ENCODE data around the gene PSMF1. TPM values are rescaled to one million over a fixed set of nuclear protein-coding genes. Genes with fewer than 3 reads are reported as not detected.

The PSMF1 gene
- total and polyA plus RNA-seq, 2 experiments from 2014 or later = 73.7 to 84.2 TPM

DNA sequence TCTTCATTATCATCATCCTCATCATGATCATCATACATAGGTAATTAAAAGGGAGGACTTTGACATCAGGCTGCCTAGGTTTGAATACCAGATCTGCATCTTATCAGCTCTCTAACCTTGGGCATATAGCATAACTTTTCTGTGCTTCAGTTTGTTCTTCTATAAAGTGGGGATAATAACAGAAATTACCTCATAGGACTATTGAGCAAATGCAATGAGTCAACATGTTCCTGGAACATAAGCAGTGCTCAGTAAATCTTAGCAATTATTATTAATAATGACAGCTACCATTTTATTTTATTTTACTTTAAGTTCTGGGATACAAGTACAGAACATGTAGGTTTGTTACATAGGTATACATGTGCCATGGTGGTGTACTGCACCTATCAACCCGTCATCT is 92.1 kb downstream of the PSMF1 start (continued):
- TF ChIP-seq, protein P1, sequence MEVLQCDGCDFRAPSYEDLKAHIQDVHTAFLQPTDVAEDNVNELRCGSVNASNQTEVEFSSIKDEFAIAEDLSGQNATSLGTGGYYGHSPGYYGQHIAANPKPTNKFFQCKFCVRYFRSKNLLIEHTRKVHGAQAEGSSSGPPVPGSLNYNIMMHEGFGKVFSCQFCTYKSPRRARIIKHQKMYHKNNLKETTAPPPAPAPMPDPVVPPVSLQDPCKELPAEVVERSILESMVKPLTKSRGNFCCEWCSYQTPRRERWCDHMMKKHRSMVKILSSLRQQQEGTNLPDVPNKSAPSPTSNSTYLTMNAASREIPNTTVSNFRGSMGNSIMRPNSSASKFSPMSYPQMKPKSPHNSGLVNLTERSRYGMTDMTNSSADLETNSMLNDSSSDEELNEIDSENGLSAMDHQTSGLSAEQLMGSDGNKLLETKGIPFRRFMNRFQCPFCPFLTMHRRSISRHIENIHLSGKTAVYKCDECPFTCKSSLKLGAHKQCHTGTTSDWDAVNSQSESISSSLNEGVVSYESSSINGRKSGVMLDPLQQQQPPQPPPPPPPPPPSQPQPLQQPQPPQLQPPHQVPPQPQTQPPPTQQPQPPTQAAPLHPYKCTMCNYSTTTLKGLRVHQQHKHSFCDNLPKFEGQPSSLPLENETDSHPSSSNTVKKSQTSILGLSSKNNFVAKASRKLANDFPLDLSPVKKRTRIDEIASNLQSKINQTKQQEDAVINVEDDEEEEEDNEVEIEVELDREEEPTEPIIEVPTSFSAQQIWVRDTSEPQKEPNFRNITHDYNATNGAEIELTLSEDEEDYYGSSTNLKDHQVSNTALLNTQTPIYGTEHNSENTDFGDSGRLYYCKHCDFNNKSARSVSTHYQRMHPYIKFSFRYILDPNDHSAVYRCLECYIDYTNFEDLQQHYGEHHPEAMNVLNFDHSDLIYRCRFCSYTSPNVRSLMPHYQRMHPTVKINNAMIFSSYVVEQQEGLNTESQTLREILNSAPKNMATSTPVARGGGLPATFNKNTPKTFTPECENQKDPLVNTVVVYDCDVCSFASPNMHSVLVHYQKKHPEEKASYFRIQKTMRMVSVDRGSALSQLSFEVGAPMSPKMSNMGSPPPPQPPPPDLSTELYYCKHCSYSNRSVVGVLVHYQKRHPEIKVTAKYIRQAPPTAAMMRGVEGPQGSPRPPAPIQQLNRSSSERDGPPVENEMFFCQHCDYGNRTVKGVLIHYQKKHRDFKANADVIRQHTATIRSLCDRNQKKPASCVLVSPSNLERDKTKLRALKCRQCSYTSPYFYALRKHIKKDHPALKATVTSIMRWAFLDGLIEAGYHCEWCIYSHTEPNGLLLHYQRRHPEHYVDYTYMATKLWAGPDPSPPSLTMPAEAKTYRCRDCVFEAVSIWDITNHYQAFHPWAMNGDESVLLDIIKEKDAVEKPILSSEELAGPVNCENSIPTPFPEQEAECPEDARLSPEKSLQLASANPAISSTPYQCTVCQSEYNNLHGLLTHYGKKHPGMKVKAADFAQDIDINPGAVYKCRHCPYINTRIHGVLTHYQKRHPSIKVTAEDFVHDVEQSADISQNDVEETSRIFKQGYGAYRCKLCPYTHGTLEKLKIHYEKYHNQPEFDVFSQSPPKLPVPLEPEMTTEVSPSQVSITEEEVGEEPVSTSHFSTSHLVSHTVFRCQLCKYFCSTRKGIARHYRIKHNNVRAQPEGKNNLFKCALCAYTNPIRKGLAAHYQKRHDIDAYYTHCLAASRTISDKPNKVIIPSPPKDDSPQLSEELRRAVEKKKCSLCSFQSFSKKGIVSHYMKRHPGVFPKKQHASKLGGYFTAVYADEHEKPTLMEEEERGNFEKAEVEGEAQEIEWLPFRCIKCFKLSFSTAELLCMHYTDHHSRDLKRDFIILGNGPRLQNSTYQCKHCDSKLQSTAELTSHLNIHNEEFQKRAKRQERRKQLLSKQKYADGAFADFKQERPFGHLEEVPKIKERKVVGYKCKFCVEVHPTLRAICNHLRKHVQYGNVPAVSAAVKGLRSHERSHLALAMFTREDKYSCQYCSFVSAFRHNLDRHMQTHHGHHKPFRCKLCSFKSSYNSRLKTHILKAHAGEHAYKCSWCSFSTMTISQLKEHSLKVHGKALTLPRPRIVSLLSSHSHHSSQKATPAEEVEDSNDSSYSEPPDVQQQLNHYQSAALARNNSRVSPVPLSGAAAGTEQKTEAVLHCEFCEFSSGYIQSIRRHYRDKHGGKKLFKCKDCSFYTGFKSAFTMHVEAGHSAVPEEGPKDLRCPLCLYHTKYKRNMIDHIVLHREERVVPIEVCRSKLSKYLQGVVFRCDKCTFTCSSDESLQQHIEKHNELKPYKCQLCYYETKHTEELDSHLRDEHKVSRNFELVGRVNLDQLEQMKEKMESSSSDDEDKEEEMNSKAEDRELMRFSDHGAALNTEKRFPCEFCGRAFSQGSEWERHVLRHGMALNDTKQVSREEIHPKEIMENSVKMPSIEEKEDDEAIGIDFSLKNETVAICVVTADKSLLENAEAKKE (CRISPR knock-in tag; IDR thresholded peaks at IDR 0.05) = no peak
- no peak for TF ChIP-seq EZH2phosphoT487 (IDR thresholded peaks at IDR 0.05; ENCODE audit: unreplicated experiment)
- TF ChIP-seq, protein P2, sequence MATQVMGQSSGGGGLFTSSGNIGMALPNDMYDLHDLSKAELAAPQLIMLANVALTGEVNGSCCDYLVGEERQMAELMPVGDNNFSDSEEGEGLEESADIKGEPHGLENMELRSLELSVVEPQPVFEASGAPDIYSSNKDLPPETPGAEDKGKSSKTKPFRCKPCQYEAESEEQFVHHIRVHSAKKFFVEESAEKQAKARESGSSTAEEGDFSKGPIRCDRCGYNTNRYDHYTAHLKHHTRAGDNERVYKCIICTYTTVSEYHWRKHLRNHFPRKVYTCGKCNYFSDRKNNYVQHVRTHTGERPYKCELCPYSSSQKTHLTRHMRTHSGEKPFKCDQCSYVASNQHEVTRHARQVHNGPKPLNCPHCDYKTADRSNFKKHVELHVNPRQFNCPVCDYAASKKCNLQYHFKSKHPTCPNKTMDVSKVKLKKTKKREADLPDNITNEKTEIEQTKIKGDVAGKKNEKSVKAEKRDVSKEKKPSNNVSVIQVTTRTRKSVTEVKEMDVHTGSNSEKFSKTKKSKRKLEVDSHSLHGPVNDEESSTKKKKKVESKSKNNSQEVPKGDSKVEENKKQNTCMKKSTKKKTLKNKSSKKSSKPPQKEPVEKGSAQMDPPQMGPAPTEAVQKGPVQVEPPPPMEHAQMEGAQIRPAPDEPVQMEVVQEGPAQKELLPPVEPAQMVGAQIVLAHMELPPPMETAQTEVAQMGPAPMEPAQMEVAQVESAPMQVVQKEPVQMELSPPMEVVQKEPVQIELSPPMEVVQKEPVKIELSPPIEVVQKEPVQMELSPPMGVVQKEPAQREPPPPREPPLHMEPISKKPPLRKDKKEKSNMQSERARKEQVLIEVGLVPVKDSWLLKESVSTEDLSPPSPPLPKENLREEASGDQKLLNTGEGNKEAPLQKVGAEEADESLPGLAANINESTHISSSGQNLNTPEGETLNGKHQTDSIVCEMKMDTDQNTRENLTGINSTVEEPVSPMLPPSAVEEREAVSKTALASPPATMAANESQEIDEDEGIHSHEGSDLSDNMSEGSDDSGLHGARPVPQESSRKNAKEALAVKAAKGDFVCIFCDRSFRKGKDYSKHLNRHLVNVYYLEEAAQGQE (IDR thresholded peaks at IDR 0.05; ENCODE audit: unreplicated experiment) = no peak
- TF ChIP-seq NANOG (IDR thresholded peaks at IDR 0.05; ENCODE audit: borderline replicate concordance) = no peak

- peaks cover 16% of the 10 kb centered on the region for H3K4me1 ChIP-seq (ENCODE audit: insufficient read depth)
- H3F3A ChIP-seq (replicated peaks; ENCODE audit: low read depth) = no peaks in the 10 kb centered on the region
- H3K4me3 Mint-ChIP-seq = no peak overlapping the region
- H3K36me3 ChIP-seq (ENCODE audit: insufficient read depth) = no peaks in the 10 kb centered on the region
- H4K20me1 ChIP-seq (replicated peaks; ENCODE audit: insufficient read depth) = no peaks in the 10 kb centered on the region; the same call in 1 of the 2 replicates
- no peak overlapping the region; the same call in 1 of the 2 replicates for H3K27ac Mint-ChIP-seq
- H3K36me3 Mint-ChIP-seq (ENCODE audit: low read depth) = no peaks in the 10 kb centered on the region; the same call in 2 of the 3 replicates
- H3K9me2 ChIP-seq (ENCODE audit: insufficient read depth) = no peaks in the 10 kb centered on the region
- DNase-seq (ENCODE audit: low spot score) (no peak), ATAC-seq (no peak)
- peaks cover 9% of the 10 kb centered on the region; the same call in 2 of the 3 replicates for H3K9me3 Mint-ChIP-seq
- no peak overlapping the region for H3K4me2 ChIP-seq
- H3K4me1 Mint-ChIP-seq = peaks cover 24% of the 10 kb centered on the region
- no peaks in the 10 kb centered on the region for H3K79me2 ChIP-seq (replicated peaks; ENCODE audit: insufficient read depth)
- no peak overlapping the region for H3K27ac ChIP-seq (ENCODE audit: low read depth)
- no peaks in the 10 kb centered on the region for H3K27me3 ChIP-seq (ENCODE audit: insufficient read depth)
- 0 out of 2 replicates have a peak overlapping the region, but pooled peaks have one; percentile 77 for H2AFZ ChIP-seq
- H3K27me3 Mint-ChIP-seq (ENCODE audit: insufficient read depth, low read depth, poor library complexity) = no peaks in the 10 kb centered on the region
- H3K4me3 ChIP-seq = no peak overlapping the region
- TF ChIP-seq, protein P2 (IDR thresholded peaks at IDR 0.05; ENCODE audit: unreplicated experiment) = no peak
- TF ChIP-seq NANOG (IDR thresholded peaks at IDR 0.05; ENCODE audit: borderline replicate concordance) (no peak), POLR2AphosphoS5 (IDR thresholded peaks at IDR 0.05; ENCODE audit: low read depth) (no peak), STAT1 (IDR thresholded peaks at IDR 0.05; ENCODE audit: unreplicated experiment) (no peak), ZNF331 (CRISPR knock-in tag; IDR thresholded peaks at IDR 0.05; ENCODE audit: low read depth) (no peak)
- TF ChIP-seq, protein P3, sequence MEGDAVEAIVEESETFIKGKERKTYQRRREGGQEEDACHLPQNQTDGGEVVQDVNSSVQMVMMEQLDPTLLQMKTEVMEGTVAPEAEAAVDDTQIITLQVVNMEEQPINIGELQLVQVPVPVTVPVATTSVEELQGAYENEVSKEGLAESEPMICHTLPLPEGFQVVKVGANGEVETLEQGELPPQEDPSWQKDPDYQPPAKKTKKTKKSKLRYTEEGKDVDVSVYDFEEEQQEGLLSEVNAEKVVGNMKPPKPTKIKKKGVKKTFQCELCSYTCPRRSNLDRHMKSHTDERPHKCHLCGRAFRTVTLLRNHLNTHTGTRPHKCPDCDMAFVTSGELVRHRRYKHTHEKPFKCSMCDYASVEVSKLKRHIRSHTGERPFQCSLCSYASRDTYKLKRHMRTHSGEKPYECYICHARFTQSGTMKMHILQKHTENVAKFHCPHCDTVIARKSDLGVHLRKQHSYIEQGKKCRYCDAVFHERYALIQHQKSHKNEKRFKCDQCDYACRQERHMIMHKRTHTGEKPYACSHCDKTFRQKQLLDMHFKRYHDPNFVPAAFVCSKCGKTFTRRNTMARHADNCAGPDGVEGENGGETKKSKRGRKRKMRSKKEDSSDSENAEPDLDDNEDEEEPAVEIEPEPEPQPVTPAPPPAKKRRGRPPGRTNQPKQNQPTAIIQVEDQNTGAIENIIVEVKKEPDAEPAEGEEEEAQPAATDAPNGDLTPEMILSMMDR (conservative IDR thresholded peaks at IDR 0.05; ENCODE audit: low read depth in 2 of 2) = no peak
These were observed 93.6 kb downstream of the PSMF1 start for GRCh38 chr20:1212023-1212422.
